AG09309 (cell line): ENCODE data around the gene USP34.
A peak's percentile ranks its signal among the peaks of the same experiment; 100 is the strongest.

Experiments used
- DNase-seq: peaks from one replicate; pipeline ENCODE4 v3.0.0-alpha.2; 2010; ENCODE audit warnings: low read depth
- H3K4me3 ChIP-seq: 2 replicates; pipeline ENCODE4 v1.5.1; 2011; ENCODE audit warnings: mild to moderate bottlenecking, low read depth, low read length, moderate library complexity; ENCODE audit not compliant: control insufficient read depth
- TF ChIP-seq, protein P1 (sequence below): IDR thresholded peaks from 2 replicates; pipeline ENCODE4 v1.5.1; 2011; ENCODE audit warnings: mild to moderate bottlenecking, low read depth, low read length, inconsistent platforms; ENCODE audit not compliant: insufficient read depth, control insufficient read depth; ENCODE audit errors: missing control alignments

Gene USP34

DNA sequence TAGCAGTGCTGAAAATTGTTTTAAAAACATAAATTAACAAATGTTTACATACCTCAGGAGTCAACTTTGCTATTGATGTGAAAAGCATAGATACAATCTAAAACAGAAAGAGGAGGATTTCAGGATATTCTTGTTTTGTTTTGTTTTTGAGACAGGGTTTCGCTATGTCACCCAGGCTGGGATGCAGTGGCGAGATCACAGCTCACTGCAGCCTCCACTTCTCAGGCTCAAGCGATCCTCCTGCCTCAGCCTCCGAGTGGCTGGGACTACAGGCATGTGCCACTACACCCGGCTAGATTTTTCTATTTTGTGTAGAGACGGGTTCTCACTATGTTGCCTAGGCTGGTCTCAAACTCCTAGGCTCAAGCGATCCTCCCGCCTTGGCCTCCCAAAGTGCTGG lies 248.3 kb downstream of the USP34 start:
- DNase-seq, result no peak
- no peak overlapping the region for H3K4me3 ChIP-seq
- TF ChIP-seq, protein P1, sequence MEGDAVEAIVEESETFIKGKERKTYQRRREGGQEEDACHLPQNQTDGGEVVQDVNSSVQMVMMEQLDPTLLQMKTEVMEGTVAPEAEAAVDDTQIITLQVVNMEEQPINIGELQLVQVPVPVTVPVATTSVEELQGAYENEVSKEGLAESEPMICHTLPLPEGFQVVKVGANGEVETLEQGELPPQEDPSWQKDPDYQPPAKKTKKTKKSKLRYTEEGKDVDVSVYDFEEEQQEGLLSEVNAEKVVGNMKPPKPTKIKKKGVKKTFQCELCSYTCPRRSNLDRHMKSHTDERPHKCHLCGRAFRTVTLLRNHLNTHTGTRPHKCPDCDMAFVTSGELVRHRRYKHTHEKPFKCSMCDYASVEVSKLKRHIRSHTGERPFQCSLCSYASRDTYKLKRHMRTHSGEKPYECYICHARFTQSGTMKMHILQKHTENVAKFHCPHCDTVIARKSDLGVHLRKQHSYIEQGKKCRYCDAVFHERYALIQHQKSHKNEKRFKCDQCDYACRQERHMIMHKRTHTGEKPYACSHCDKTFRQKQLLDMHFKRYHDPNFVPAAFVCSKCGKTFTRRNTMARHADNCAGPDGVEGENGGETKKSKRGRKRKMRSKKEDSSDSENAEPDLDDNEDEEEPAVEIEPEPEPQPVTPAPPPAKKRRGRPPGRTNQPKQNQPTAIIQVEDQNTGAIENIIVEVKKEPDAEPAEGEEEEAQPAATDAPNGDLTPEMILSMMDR, result no peak

- no peak for DNase-seq
- no peak overlapping the region for H3K4me3 ChIP-seq
- TF ChIP-seq, protein P1, result no peak
These were observed 249.1 kb downstream of the USP34 start for GRCh38 chr2:61221819-61222218.

DNA sequence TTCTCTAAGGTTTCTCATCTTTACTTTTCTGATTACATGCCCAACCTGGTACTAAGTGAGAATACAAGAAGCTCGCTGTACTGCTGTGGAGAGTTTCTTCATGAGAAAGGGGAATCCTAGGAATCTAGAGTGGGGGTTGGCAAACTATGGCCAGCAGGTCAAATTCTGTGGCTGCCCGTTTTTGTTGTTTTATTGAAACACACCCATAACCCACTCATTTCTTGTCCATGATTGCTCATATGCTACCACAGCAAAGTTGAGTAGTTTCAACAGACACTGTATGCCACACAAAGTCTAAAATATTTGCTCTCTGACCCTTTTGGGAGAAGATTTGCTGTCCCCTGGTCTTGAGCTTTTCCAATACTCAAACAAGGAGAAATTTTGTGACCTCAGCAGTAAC lies 250.1 kb downstream of the USP34 start:
- no peak overlapping the region for H3K4me3 ChIP-seq
- TF ChIP-seq, protein P1, result no peak
- peak; percentile 29 for DNase-seq

GRCh38 chr2:61218817-61219170 lies 252.1 kb downstream of the USP34 start:
- TF ChIP-seq, protein P1, result no peak
- H3K4me3 ChIP-seq, result no peak overlapping the region
- DNase-seq, result no peak

GRCh38 chr2:61218076-61218816 lies 252.6 kb downstream of the USP34 start:
- TF ChIP-seq, protein P1, result no peak
- H3K4me3 ChIP-seq, result no peak overlapping the region
- no peak for DNase-seq

DNA sequence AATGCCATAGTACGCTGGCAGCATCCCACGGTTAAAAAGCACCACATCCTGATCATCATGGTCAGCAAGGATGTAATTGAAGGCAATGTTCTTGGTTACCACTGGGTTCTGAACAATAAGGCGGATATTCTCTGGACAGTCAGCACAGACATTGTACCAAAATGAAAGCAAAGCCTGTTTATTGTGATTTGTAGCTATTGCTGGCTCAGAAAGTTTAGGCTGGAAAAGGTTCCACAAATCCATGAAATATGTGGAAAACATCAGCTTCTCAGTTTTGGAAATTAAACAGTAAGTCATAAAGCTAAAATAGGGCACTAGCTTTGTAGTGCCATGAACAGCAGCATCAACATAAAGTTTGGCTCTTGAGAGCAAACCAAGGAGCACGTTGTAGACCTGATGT lies 256.7 kb downstream of the USP34 start:
- TF ChIP-seq, protein P1, result no peak
- no peak for DNase-seq
- no peak overlapping the region for H3K4me3 ChIP-seq
